ENCODE data around the gene CAP2. TPM values are rescaled to one million over a fixed set of nuclear protein-coding genes. Genes with fewer than 3 reads are reported as not detected.
"Not testable (repeated sequence)": the region's sequence is repeated elsewhere in the genome, so short reads cannot be mapped to it uniquely, and the experiment has no call there.

CAP2 gene
- total RNA-seq, 2 experiments from 2014 or later, result not detected

GRCh38 chr6:17405944-17406245 lies 12.5 kb downstream of the CAP2 start:
- H3K27ac Mint-ChIP-seq, result no peak overlapping the region
- DNase-seq, result no peak
- H3K4me3 Mint-ChIP-seq, result no peak overlapping the region
- POLR2A ChIA-PET, result no interaction called here
- H3K9me3 Mint-ChIP-seq (ENCODE audit: insufficient read depth), result no peaks in the 10 kb centered on the region
- no peaks in the 10 kb centered on the region for H3K4me1 Mint-ChIP-seq (ENCODE audit: low read depth)
- CTCF ChIA-PET, result no interaction called here
- H3K36me3 Mint-ChIP-seq (ENCODE audit: low read depth), result no peaks in the 10 kb centered on the region
- ATAC-seq, result no peak
- H3K27me3 Mint-ChIP-seq (ENCODE audit: low read depth), result no peaks in the 10 kb centered on the region

DNA sequence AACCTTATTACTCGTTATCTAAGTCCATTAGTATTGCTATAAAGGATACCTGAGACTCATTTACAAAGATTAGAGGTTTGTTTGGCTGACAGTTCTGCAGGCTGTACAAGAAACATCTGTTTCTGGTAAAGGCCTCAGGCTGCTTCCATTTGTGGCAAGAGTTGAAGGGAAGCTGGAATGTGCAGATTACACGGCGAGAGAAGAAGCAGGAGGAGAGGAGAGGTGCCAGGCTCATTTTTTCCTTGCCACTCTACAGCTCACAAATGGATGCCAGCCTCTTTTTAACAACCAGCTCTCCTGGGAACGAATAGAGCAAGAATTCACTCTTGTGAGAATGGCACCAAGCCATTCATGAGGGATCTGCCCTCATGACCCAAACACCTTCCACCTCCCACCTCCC lies 14.7 kb downstream of the CAP2 start:
- POLR2A ChIA-PET, result no interaction called here
- no peaks in the 10 kb centered on the region for H3K4me1 Mint-ChIP-seq (ENCODE audit: low read depth)
- no peak overlapping the region for H3K27ac Mint-ChIP-seq
- H3K36me3 Mint-ChIP-seq (ENCODE audit: low read depth), result no peaks in the 10 kb centered on the region
- DNase-seq (no peak), ATAC-seq (no peak)
- no peaks in the 10 kb centered on the region for H3K27me3 Mint-ChIP-seq (ENCODE audit: low read depth)
- H3K9me3 Mint-ChIP-seq (ENCODE audit: insufficient read depth), result no peaks in the 10 kb centered on the region
- CTCF ChIA-PET, result interaction anchor here (0.6 kb wide), 1 partner anchor 26 kb away, joined by 3 read pairs; no protein-coding TSS in a partner anchor
- H3K4me3 Mint-ChIP-seq, result no peak overlapping the region

- no peak for ATAC-seq
- H3K27ac Mint-ChIP-seq, result no peak overlapping the region
- H3K4me1 Mint-ChIP-seq (ENCODE audit: low read depth), result no peaks in the 10 kb centered on the region
- no peak for DNase-seq
- ChIA-PET CTCF (no interaction called here), POLR2A (no interaction called here)
- H3K27me3 Mint-ChIP-seq (ENCODE audit: low read depth), result no peaks in the 10 kb centered on the region
- no peaks in the 10 kb centered on the region for H3K36me3 Mint-ChIP-seq (ENCODE audit: low read depth)
- no peaks in the 10 kb centered on the region for H3K9me3 Mint-ChIP-seq (ENCODE audit: insufficient read depth)
- H3K4me3 Mint-ChIP-seq, result no peak overlapping the region
These were observed 16.9 kb downstream of the CAP2 start for GRCh38 chr6:17410281-17410680.

DNA sequence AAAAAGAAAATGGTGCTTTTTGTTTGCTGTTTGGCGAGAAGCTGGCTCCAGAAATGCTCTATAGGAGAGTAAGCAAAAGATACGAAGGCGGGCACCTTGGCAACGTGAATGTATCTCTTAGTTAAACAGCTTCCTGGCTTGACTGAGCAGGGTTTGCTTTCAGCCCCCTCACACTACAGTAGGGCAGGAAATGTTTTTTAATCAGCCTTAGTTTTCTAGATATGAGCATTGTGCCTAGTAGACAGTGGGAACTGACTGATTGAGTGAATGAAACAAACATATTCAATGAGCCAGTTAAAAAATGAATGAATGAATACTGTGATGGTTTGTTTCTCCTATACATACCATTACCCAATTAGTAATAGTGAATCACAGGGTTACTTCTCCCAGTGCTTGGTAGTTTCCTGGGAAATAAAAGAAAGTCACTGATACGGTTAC lies 19.9 kb downstream of the CAP2 start:
- ATAC-seq, result no peak
- no peak overlapping the region for H3K27ac Mint-ChIP-seq
- H3K36me3 Mint-ChIP-seq (ENCODE audit: low read depth), result no peaks in the 10 kb centered on the region
- no peak for DNase-seq
- peaks cover 3% of the 10 kb centered on the region for H3K27me3 Mint-ChIP-seq (ENCODE audit: low read depth)
- H3K9me3 Mint-ChIP-seq (ENCODE audit: insufficient read depth), result no peaks in the 10 kb centered on the region
- ChIA-PET CTCF (no interaction called here), POLR2A (no interaction called here)
- no peaks in the 10 kb centered on the region for H3K4me1 Mint-ChIP-seq (ENCODE audit: low read depth)
- no peak overlapping the region for H3K4me3 Mint-ChIP-seq

- CTCF ChIA-PET; H3K4me3 Mint-ChIP-seq; ATAC-seq; H3K27me3 Mint-ChIP-seq (ENCODE audit: low read depth); H3K4me1 Mint-ChIP-seq (ENCODE audit: low read depth); POLR2A ChIA-PET; DNase-seq; H3K9me3 Mint-ChIP-seq (ENCODE audit: insufficient read depth); H3K36me3 Mint-ChIP-seq (ENCODE audit: low read depth); H3K27ac Mint-ChIP-seq: not testable (repeated sequence)
These were observed 21.0 kb downstream of the CAP2 start for GRCh38 chr6:17414395-17414794.

DNA sequence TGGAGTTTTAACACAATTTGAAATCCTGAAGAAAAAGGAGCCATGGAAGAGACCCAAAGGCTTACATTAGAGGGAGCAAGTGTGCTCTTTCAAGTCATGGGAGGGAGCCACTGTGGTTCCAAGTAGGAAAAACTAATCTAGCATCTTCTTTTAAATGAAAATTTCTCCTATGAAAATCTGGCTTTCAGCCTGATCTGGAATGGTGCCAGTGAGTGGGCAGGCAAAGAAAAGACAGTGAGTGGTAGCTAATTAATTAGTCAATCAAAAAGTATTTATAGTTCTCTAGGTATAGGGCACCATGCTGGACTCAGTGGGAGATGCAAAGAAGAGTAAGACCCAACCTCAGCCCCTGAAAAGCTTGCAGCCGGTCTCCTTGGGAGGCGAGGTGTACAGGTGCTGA lies 21.9 kb downstream of the CAP2 start:
- Mint-ChIP-seq H3K4me1 (ENCODE audit: low read depth) (no peaks in the 10 kb centered on the region), H3K4me3 (no peak overlapping the region), H3K27me3 (ENCODE audit: low read depth) (peaks cover 3% of the 10 kb centered on the region), H3K36me3 (ENCODE audit: low read depth) (no peaks in the 10 kb centered on the region), H3K27ac (no peak overlapping the region), H3K9me3 (ENCODE audit: insufficient read depth) (no peaks in the 10 kb centered on the region)
- DNase-seq (no peak), ATAC-seq (no peak)
- CTCF ChIA-PET, result no interaction called here
- POLR2A ChIA-PET, result no interaction called here

DNA sequence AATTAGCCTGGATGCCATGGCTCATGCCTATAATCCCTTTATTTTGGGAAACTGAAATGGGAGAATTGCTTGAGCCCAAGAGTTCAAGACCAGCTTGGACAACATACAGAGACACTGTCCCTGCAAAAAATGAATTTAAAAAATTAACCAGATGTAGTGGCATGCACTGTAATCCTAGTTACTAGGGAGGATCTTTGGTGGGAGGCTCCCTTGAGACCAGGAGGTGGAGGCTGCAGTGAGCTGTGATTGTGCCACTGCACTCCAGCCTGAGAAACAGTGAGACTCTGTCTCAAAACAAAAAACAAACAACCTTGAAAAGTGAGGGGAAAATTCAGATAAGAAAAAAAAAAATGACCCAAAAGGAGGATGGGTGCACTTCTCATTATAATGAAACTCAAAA lies 23.4 kb downstream of the CAP2 start:
- ATAC-seq (no peak), DNase-seq (no peak)
- Mint-ChIP-seq H3K4me3 (no peak overlapping the region), H3K9me3 (ENCODE audit: insufficient read depth) (no peaks in the 10 kb centered on the region), H3K4me1 (ENCODE audit: low read depth) (no peaks in the 10 kb centered on the region), H3K27me3 (ENCODE audit: low read depth) (peaks cover 3% of the 10 kb centered on the region), H3K36me3 (ENCODE audit: low read depth) (no peaks in the 10 kb centered on the region), H3K27ac (no peak overlapping the region)
- CTCF ChIA-PET, result no interaction called here
- POLR2A ChIA-PET, result no interaction called here

DNA sequence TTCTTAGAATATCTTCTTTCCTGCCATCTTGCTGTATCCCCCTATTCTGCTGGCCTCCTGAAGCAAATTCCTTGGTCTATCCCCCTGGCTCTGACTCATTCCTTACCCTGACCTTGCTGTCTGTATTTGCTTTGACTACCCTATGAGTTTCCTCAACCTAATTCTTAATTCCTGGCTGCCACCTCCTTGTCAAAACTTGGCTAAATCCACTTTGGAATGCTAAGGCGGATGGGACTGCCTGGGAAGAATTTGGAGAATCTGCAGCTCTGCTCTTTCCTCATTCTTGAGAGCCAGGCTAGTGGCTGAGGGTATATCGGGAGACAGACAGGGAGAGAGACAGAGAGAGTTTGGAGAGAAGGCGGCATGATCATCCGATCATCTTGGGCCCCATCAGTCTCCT lies 24.4 kb downstream of the CAP2 start:
- Mint-ChIP-seq H3K36me3 (ENCODE audit: low read depth) (no peaks in the 10 kb centered on the region), H3K27ac (no peak overlapping the region), H3K4me1 (ENCODE audit: low read depth) (no peaks in the 10 kb centered on the region), H3K27me3 (ENCODE audit: low read depth) (peaks cover 3% of the 10 kb centered on the region), H3K4me3 (no peak overlapping the region), H3K9me3 (ENCODE audit: insufficient read depth) (no peaks in the 10 kb centered on the region)
- no peak for DNase-seq
- no peak for ATAC-seq
- ChIA-PET CTCF (no interaction called here), POLR2A (no interaction called here)

DNA sequence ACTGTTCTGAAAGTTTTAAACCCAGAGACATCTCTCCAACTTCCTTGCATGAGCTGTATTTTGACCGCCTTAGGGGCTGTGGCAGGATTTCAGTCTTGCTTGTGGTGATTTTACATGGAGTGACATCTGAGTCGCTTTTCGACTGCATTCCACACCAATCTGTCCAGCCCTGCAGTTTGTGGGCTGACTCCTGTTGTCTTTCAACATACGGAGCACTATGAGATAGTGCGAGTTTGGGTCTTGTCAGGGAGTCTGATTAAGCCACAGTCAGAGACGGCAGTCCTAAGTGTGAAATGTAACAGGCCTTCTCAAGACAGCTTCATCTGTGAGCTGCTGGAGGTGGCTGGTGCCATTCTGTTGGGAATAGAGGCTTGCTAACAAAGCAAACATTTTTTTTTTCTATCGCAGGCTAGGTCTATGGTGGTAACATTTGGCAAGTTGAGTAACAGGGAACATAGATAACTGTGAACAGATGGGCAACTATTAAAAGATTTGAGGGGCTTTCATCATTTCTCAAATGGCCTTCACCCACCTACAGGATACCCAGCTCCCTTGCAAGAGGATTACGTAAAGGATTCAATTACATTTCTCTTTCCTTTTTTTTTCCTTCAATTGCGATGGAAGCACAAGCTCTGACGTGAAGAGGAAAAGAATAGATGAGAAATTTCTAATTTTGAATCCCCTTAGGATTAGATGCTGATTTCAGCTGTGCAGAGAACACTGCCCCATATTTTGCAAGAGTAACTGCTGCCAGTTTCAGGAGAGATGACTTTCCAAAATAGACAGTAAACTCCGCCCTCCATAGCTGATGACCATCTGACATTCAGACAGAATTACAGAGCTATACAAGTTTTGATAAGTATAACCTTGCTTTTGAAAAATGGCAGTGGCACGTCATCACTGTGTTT lies 25.1 kb downstream of the CAP2 start:
- POLR2A ChIA-PET, result no interaction called here
- no peaks in the 10 kb centered on the region for H3K9me3 Mint-ChIP-seq (ENCODE audit: insufficient read depth)
- H3K27ac Mint-ChIP-seq, result no peak overlapping the region
- no peak overlapping the region for H3K4me3 Mint-ChIP-seq
- no peak for ATAC-seq
- no peaks in the 10 kb centered on the region for H3K36me3 Mint-ChIP-seq (ENCODE audit: low read depth)
- CTCF ChIA-PET, result no interaction called here
- H3K4me1 Mint-ChIP-seq (ENCODE audit: low read depth), result no peaks in the 10 kb centered on the region
- peaks cover 3% of the 10 kb centered on the region for H3K27me3 Mint-ChIP-seq (ENCODE audit: low read depth)
- no peak for DNase-seq

- no peak for DNase-seq
- POLR2A ChIA-PET, result no interaction called here
- Mint-ChIP-seq H3K4me3 (no peak overlapping the region), H3K4me1 (ENCODE audit: low read depth) (no peaks in the 10 kb centered on the region), H3K27ac (no peak overlapping the region), H3K9me3 (ENCODE audit: insufficient read depth) (no peaks in the 10 kb centered on the region), H3K36me3 (ENCODE audit: low read depth) (no peaks in the 10 kb centered on the region), H3K27me3 (ENCODE audit: low read depth) (peaks cover 3% of the 10 kb centered on the region)
- CTCF ChIA-PET, result no interaction called here
- no peak for ATAC-seq
These were observed 25.8 kb downstream of the CAP2 start for GRCh38 chr6:17419189-17419575.

- Mint-ChIP-seq H3K4me1 (ENCODE audit: low read depth) (no peaks in the 10 kb centered on the region), H3K4me3 (no peak overlapping the region), H3K36me3 (ENCODE audit: low read depth) (no peaks in the 10 kb centered on the region), H3K27me3 (ENCODE audit: low read depth) (peaks cover 3% of the 10 kb centered on the region), H3K9me3 (ENCODE audit: insufficient read depth) (no peaks in the 10 kb centered on the region), H3K27ac (no peak overlapping the region)
- ChIA-PET CTCF (no interaction called here), POLR2A (no interaction called here)
- DNase-seq (no peak), ATAC-seq (no peak)
These were observed 27.0 kb downstream of the CAP2 start for GRCh38 chr6:17420368-17420767.

DNA sequence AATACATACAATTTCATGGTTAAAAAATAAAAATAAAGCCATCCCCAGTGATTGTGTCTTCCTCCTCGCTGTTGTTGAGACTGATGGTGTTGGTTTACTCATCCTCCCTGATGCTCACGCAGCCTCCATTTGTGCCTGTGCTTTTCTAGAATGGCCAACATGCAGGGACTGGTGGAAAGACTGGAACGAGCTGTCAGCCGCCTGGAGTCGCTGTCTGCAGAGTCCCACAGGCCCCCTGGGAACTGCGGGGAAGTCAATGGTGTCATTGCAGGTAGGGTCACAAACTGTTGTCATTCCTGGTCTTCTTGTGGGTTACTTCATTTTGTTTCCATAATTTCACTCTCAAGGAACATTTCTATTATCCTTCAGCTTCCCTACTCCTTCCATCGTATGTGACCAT lies 28.0 kb downstream of the CAP2 start:
- H3K27ac Mint-ChIP-seq, result no peak overlapping the region
- peaks cover 1% of the 10 kb centered on the region for H3K27me3 Mint-ChIP-seq (ENCODE audit: low read depth)
- H3K36me3 Mint-ChIP-seq (ENCODE audit: low read depth), result no peaks in the 10 kb centered on the region
- CTCF ChIA-PET, result no interaction called here
- POLR2A ChIA-PET, result no interaction called here
- H3K9me3 Mint-ChIP-seq (ENCODE audit: insufficient read depth), result no peaks in the 10 kb centered on the region
- no peaks in the 10 kb centered on the region for H3K4me1 Mint-ChIP-seq (ENCODE audit: low read depth)
- no peak for DNase-seq
- no peak overlapping the region for H3K4me3 Mint-ChIP-seq
- ATAC-seq, result no peak

- H3K27ac Mint-ChIP-seq, result no peak overlapping the region
- ATAC-seq, result no peak
These were observed 29.6 kb downstream of the CAP2 start for GRCh38 chr6:17423026-17423425.

More at GRCh38 chr6:17423026-17423425, 29.6 kb downstream of the CAP2 start:
- no peaks in the 10 kb centered on the region for H3K9me3 Mint-ChIP-seq (ENCODE audit: insufficient read depth)
- no peak for DNase-seq
- H3K4me3 Mint-ChIP-seq, result no peak overlapping the region
- no peaks in the 10 kb centered on the region for H3K4me1 Mint-ChIP-seq (ENCODE audit: low read depth)
- H3K36me3 Mint-ChIP-seq (ENCODE audit: low read depth), result no peaks in the 10 kb centered on the region
- ChIA-PET POLR2A (no interaction called here), CTCF (no interaction called here)
- no peaks in the 10 kb centered on the region for H3K27me3 Mint-ChIP-seq (ENCODE audit: low read depth)

Measured in activated CD8-positive, alpha-beta T cell treated with anti-CD3 and anti-CD28 coated beads, Interleukin-2, amount 10 ng/mL, durations not matched to agents 7 days and 5 days (primary cell).